Mesenchymal stem cell (in vitro differentiated cells and primary cell): ENCODE results near the gene PRKAR2B.
A peak's percentile ranks its signal among the peaks of the same experiment; 100 is the strongest.

Experiments
- DNase-seq: peaks from one replicate; pipeline ENCODE4 v3.0.0-alpha.2; 2013
- H2AFZ ChIP-seq: one replicate; pipeline ENCODE4 v1.6.1; 2013; ENCODE audit warnings: low read depth, mild to moderate bottlenecking, control low read depth, inconsistent platforms, low read length, moderate library complexity
- H2AK5ac ChIP-seq: 2 replicates; pipeline ENCODE4 v1.6.1; 2013; ENCODE audit warnings: low read length, moderate library complexity, mild to moderate bottlenecking, inconsistent platforms; ENCODE audit not compliant: severe bottlenecking
- H2BK120ac ChIP-seq: one replicate; pipeline ENCODE4 v1.6.1; 2013; ENCODE audit warnings: low read depth, mild to moderate bottlenecking, inconsistent platforms, low read length, moderate library complexity
- H2BK12ac ChIP-seq, 2 experiments: one replicate each; pipeline ENCODE4 v1.6.1; 2013; ENCODE audit warnings: inconsistent platforms in 2 of 2, low read length in 2 of 2, mild to moderate bottlenecking in 2 of 2, moderate library complexity in 2 of 2, control low read depth in 1 of 2
- H2BK15ac ChIP-seq: one replicate; pipeline ENCODE4 v1.6.1; 2013; ENCODE audit warnings: mild to moderate bottlenecking, low read depth, inconsistent platforms; ENCODE audit not compliant: poor library complexity, severe bottlenecking
- H2BK5ac ChIP-seq: 2 replicates; pipeline ENCODE4 v1.6.1; 2013; ENCODE audit warnings: low read depth, mild to moderate bottlenecking, low read length, control low read depth, inconsistent platforms; ENCODE audit not compliant: poor library complexity, severe bottlenecking
- H3K14ac ChIP-seq, 2 experiments: one replicate each; pipeline ENCODE4 v1.6.1; 2013; ENCODE audit warnings: inconsistent platforms in 2 of 2, low read length in 2 of 2, control low read depth in 1 of 2, mild to moderate bottlenecking in 1 of 2, moderate library complexity in 1 of 2
- H3K18ac ChIP-seq, 2 experiments: one replicate each; pipeline ENCODE4 v1.6.1; 2013; ENCODE audit warnings: inconsistent platforms in 2 of 2, low read length in 2 of 2, control low read depth in 1 of 2, low read depth in 1 of 2, mild to moderate bottlenecking in 1 of 2
- H3K23ac ChIP-seq, 2 experiments: one replicate each; pipeline ENCODE4 v1.6.1; 2013; ENCODE audit warnings: inconsistent platforms in 2 of 2, low read length in 2 of 2, mild to moderate bottlenecking in 2 of 2, moderate library complexity in 2 of 2, control low read depth in 1 of 2
- H3K27ac ChIP-seq: 2 replicates; pipeline ENCODE4 v1.5.1; 2013; ENCODE audit warnings: mild to moderate bottlenecking, moderate library complexity, low read length, control low read depth, inconsistent platforms; ENCODE audit not compliant: poor library complexity, severe bottlenecking
- H3K27me3 ChIP-seq, 2 experiments: 2 replicates each; pipeline versions ENCODE4 v1.6.1 to v1.7.0; 2013; ENCODE audit warnings: low read length in 2 of 2, mild to moderate bottlenecking in 2 of 2, moderate library complexity in 2 of 2, control low read depth in 1 of 2, inconsistent platforms in 1 of 2; ENCODE audit not compliant: control insufficient read depth in 1 of 2, insufficient read depth in 1 of 2
- H3K36me3 ChIP-seq, 2 experiments: 2 replicates each; pipeline versions ENCODE4 v1.6.1 to v1.7.0; 2013; ENCODE audit warnings: low read length in 2 of 2, control low read depth in 1 of 2, inconsistent platforms in 1 of 2, low read depth in 1 of 2, mild to moderate bottlenecking in 1 of 2; ENCODE audit not compliant: insufficient read depth in 2 of 2, control insufficient read depth in 1 of 2
- H3K4ac ChIP-seq, 2 experiments: one replicate each; pipeline ENCODE4 v1.6.1; 2013; ENCODE audit warnings: inconsistent platforms in 2 of 2, low read length in 2 of 2, mild to moderate bottlenecking in 2 of 2, moderate library complexity in 2 of 2, control low read depth in 1 of 2, low read depth in 1 of 2
- H3K4me1 ChIP-seq: 2 replicates; pipeline ENCODE4 v1.6.1; 2013; ENCODE audit warnings: low read depth, low read length, control low read depth; ENCODE audit not compliant: control insufficient read depth, insufficient read depth
- H3K4me2 ChIP-seq: 2 replicates; pipeline ENCODE4 v1.6.1; 2013; ENCODE audit warnings: low read length, mild to moderate bottlenecking, inconsistent platforms; ENCODE audit not compliant: poor library complexity, severe bottlenecking
- H3K4me3 ChIP-seq, 2 experiments: 2 replicates each; pipeline versions ENCODE4 v1.5.1 to v1.7.0; 2013; ENCODE audit warnings: low read length in 2 of 2, mild to moderate bottlenecking in 2 of 2, control low read depth in 1 of 2, low read depth in 1 of 2; ENCODE audit not compliant: insufficient read depth in 1 of 2
- H3K79me1 ChIP-seq: replicated peaks from 2 replicates; pipeline ENCODE4 v1.6.1; 2013; ENCODE audit warnings: mild to moderate bottlenecking, control low read depth, low read length, inconsistent platforms; ENCODE audit not compliant: poor library complexity, severe bottlenecking
- H3K9ac ChIP-seq: 2 replicates; pipeline ENCODE4 v1.7.0; 2013; ENCODE audit warnings: mild to moderate bottlenecking, low read length, moderate library complexity
- H3K9me3 ChIP-seq: 2 replicates; pipeline ENCODE4 v1.7.0; 2013; ENCODE audit warnings: mild to moderate bottlenecking, low read length; ENCODE audit not compliant: control insufficient read depth
- H4K8ac ChIP-seq: one replicate; pipeline ENCODE4 v1.6.1; 2013; ENCODE audit warnings: inconsistent platforms, mild to moderate bottlenecking, low read length, moderate library complexity
- H4K91ac ChIP-seq: one replicate; pipeline ENCODE4 v1.6.1; 2013; ENCODE audit warnings: mild to moderate bottlenecking, low read length, inconsistent platforms
- WGBS: methylation state at CpG from one replicate; pipeline ENCODE4 v1.1.7; 2013; ENCODE audit warnings: mixed read lengths; 5-methylcytosine and 5-hydroxymethylcytosine counted together

PRKAR2B gene

DNA sequence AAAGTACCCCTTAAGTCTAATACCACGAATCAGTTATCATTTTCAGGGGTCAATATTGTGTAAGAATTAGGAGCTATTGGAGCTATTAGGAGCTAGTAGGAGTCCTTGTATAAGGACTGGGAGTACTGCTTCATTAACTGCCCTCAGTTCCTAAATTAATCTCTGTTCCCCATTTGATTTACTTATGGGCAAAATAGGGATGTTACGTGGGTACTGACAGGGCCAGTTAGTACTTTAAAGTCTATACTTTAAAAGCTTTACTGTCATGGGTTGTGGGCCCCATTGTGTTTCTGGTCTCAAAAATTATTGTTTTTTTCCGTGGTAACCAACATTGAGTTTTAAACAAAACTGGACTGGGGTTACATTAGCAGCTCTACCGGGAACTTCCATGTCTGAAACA, 60.3 kb downstream of the PRKAR2B start:
- H3K18ac ChIP-seq = no peak overlapping the region

DNA sequence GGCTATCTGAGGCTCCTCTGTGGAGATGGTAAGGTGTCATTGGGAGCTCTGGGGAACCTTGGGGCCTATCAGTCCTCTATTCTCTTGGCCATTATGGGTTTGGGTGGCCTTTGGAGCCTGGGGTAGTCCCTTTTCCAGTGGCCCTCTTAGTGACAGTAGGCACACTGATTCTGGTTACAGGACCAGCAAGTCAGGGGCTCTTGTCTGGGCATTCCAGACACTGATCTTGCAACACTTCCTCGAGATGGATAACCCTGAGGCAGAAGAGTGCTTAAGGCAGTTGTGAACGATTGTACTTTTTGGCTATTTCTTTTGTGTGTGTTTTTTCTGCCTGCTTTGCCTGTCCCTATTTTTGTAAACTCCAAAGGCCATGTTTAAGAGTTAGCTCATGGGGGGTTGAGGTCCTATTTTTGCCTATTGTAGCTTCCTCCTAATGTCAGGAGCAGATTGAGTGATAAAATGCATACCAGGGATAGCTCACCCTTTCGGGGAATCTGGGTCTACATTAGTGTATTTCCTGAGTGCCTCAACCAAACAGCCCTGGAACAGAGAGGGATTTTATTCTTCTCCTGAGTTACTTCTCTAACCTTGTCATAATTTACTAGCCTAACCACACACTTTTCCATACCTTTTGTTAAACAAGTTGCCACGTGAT, 61.2 kb downstream of the PRKAR2B start:
- no peak overlapping the region for H3K14ac ChIP-seq
- H3K18ac ChIP-seq = no peak overlapping the region
- H3K9me3 ChIP-seq = no peaks in the 10 kb centered on the region
- H3K27ac ChIP-seq = no peak overlapping the region
- no peak overlapping the region for H2BK5ac ChIP-seq
- no peaks in the 10 kb centered on the region for H3K27me3 ChIP-seq
- no peak overlapping the region for H3K4me3 ChIP-seq
- no peak overlapping the region for H2BK15ac ChIP-seq
- peak overlapping the region in 1 of 2 experiments; percentile 28 for H2BK12ac ChIP-seq
- DNase-seq = peak; percentile 32
- H3K36me3 ChIP-seq = no peaks in the 10 kb centered on the region
- H2AFZ ChIP-seq = no peak overlapping the region
- 67% methylated on average over 4 of the region's 4 CpGs for WGBS
- no peak overlapping the region for H3K9ac ChIP-seq
- no peak overlapping the region for H4K91ac ChIP-seq
- H4K8ac ChIP-seq = no peak overlapping the region
- no peaks in the 10 kb centered on the region for H3K79me1 ChIP-seq
- H3K23ac ChIP-seq = no peak overlapping the region
- H2AK5ac ChIP-seq = no peak overlapping the region
- H3K4me2 ChIP-seq = no peak overlapping the region
- no peaks in the 10 kb centered on the region for H3K4me1 ChIP-seq
- no peak overlapping the region for H2BK120ac ChIP-seq
- H3K4ac ChIP-seq = no peak overlapping the region

More for the DNA sequence above, 60.3 kb downstream of the PRKAR2B start:
- Histone ChIP-seq H3K4me2 (no peak overlapping the region), H3K4ac (no peak overlapping the region), H2BK120ac (no peak overlapping the region), H2AFZ (no peak overlapping the region), H2AK5ac (no peak overlapping the region), H3K9me3 (no peaks in the 10 kb centered on the region), H3K4me3 (no peak overlapping the region), H4K8ac (no peak overlapping the region), H3K27ac (no peak overlapping the region), H3K36me3 (no peaks in the 10 kb centered on the region), H3K79me1 (no peaks in the 10 kb centered on the region), H3K14ac (no peak overlapping the region), H3K9ac (no peak overlapping the region), H4K91ac (no peak overlapping the region), H2BK15ac (no peak overlapping the region), H2BK12ac (no peak overlapping the region), H3K4me1 (no peaks in the 10 kb centered on the region), H3K23ac (no peak overlapping the region), H2BK5ac (no peak overlapping the region), H3K27me3 (no peaks in the 10 kb centered on the region)
- WGBS = 97% methylated on average over 4 of the region's 4 CpGs
- no peak for DNase-seq

DNA sequence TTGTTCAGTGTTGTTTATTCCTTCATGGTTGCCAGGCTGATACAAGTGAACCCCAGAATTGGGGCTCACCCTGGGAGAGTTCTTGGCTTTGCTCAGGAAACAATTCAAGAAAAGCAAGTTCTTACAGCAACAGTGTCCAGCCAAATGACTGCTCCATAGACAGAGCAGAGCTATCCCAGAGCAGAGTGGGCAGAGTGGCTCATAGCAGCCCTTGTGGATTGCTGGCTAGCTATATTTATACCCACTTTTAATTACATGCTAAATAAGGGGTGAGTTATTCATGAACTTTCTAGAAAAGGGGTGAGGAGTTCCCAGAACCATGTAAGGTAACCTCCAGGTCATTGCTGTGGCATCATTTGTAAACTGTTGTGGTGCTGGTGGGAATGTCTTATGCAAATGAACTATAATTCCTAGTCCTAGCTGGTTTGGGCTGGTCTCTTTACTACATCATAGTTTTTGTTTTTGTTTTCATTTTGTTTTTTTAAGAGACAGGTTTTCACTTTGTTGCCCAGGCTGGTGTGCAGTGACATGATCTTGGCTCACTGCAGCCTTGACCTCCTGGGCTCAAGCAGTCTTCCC, 64.4 kb downstream of the PRKAR2B start:
- Histone ChIP-seq H3K79me1 (no peaks in the 10 kb centered on the region), H3K18ac (no peak overlapping the region), H3K27me3 (no peaks in the 10 kb centered on the region), H4K91ac (no peak overlapping the region), H2BK5ac (no peak overlapping the region), H2BK120ac (no peak overlapping the region), H2AK5ac (no peak overlapping the region), H3K36me3 (no peaks in the 10 kb centered on the region), H2AFZ (no peak overlapping the region), H3K9ac (no peak overlapping the region), H3K4me3 (no peak overlapping the region), H2BK12ac (no peak overlapping the region), H4K8ac (no peak overlapping the region), H3K4ac (no peak overlapping the region), H3K23ac (no peak overlapping the region), H3K27ac (no peak overlapping the region), H3K9me3 (no peaks in the 10 kb centered on the region), H3K4me2 (no peak overlapping the region), H3K14ac (no peak overlapping the region), H2BK15ac (no peak overlapping the region), H3K4me1 (no peaks in the 10 kb centered on the region)
- DNase-seq = peak; percentile 51

DNA sequence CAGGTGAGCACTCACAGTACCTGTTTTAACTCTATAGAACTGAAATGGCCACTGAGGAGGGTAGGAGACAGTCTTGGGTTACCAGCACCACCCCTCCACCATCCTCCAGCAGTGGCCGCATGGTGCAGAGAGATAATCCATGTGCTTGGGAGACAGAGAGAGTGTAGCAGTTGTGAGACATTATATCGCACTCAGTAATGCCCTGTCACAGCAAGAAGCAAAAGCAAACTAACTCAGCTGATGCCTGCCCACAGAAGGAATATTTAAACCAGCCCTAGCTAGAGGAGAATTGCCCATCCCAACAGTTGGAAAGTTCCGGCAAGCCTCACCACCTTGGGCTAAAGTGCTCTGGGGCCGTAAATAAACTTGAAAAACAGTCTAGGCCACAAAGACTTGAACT, 65.5 kb downstream of the PRKAR2B start:
- Histone ChIP-seq H2BK12ac (no peak overlapping the region), H3K9me3 (no peaks in the 10 kb centered on the region), H4K91ac (no peak overlapping the region), H4K8ac (no peak overlapping the region), H3K4ac (no peak overlapping the region), H2BK15ac (peak overlapping the region; percentile 65), H3K79me1 (no peaks in the 10 kb centered on the region), H3K4me1 (no peaks in the 10 kb centered on the region), H3K27me3 (no peaks in the 10 kb centered on the region), H3K36me3 (no peaks in the 10 kb centered on the region), H3K18ac (no peak overlapping the region), H3K9ac (no peak overlapping the region), H2BK120ac (no peak overlapping the region), H3K4me3 (no peak overlapping the region), H3K27ac (no peak overlapping the region), H2AK5ac (no peak overlapping the region), H2AFZ (no peak overlapping the region), H3K14ac (no peak overlapping the region), H3K23ac (no peak overlapping the region), H2BK5ac (no peak overlapping the region), H3K4me2 (no peak overlapping the region)
- DNase-seq = no peak
- 96% methylated on average over 3 of the region's 4 CpGs for WGBS
